ENCODE results near the gene ANKRD33B. TPM values are rescaled to one million over a fixed set of nuclear protein-coding genes. Genes with fewer than 3 reads are reported as not detected.

The ANKRD33B gene
- total and polyA plus RNA-seq, 2 experiments from 2014 or later, result 2.9 to 15.4 TPM

DNA sequence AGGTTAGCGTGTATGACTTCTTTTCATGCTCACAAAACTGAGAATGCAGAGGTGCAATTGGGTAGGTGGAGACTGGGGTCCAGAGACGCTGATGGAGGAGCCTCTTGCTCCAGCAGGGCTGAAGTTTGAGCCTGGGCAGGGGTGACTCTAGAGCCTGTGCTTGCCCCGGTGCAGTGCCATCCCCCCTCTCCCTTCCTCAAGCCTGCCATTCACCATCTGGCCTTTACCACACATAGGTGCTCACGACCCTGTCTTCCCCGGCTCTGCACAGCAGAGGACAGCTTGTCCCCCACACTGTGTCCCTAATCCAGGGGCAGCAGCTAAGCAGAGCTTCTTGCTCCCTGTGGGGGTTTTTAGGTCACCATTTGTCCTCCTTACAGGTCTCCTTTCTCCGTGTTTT lies 110.7 kb downstream of the ANKRD33B start:
- Histone ChIP-seq H2AFZ (no peak overlapping the region), H3K27ac (ENCODE audit: low read depth) (no peak overlapping the region), H3K4me1 (ENCODE audit: insufficient read depth) (no peaks in the 10 kb centered on the region), H3K36me3 (ENCODE audit: insufficient read depth) (no peaks in the 10 kb centered on the region), H3K27me3 (ENCODE audit: insufficient read depth) (no peaks in the 10 kb centered on the region), H3K4me3 (no peak overlapping the region), H4K20me1 (replicated peaks; ENCODE audit: insufficient read depth) (no peaks in the 10 kb centered on the region), H3K4me2 (no peak overlapping the region), H3K9me2 (ENCODE audit: insufficient read depth) (no peaks in the 10 kb centered on the region), H3F3A (replicated peaks; ENCODE audit: low read depth) (no peaks in the 10 kb centered on the region), H3K79me2 (replicated peaks; ENCODE audit: insufficient read depth) (no peaks in the 10 kb centered on the region)
- no peak for TF ChIP-seq NANOG (IDR thresholded peaks at IDR 0.05; ENCODE audit: borderline replicate concordance)
- TF ChIP-seq STAT1 (IDR thresholded peaks at IDR 0.05; ENCODE audit: unreplicated experiment), result no peak
- TF ChIP-seq EZH2 (IDR thresholded peaks at IDR 0.05; ENCODE audit: low read depth, unreplicated experiment), result no peak
- TF ChIP-seq, protein P1, sequence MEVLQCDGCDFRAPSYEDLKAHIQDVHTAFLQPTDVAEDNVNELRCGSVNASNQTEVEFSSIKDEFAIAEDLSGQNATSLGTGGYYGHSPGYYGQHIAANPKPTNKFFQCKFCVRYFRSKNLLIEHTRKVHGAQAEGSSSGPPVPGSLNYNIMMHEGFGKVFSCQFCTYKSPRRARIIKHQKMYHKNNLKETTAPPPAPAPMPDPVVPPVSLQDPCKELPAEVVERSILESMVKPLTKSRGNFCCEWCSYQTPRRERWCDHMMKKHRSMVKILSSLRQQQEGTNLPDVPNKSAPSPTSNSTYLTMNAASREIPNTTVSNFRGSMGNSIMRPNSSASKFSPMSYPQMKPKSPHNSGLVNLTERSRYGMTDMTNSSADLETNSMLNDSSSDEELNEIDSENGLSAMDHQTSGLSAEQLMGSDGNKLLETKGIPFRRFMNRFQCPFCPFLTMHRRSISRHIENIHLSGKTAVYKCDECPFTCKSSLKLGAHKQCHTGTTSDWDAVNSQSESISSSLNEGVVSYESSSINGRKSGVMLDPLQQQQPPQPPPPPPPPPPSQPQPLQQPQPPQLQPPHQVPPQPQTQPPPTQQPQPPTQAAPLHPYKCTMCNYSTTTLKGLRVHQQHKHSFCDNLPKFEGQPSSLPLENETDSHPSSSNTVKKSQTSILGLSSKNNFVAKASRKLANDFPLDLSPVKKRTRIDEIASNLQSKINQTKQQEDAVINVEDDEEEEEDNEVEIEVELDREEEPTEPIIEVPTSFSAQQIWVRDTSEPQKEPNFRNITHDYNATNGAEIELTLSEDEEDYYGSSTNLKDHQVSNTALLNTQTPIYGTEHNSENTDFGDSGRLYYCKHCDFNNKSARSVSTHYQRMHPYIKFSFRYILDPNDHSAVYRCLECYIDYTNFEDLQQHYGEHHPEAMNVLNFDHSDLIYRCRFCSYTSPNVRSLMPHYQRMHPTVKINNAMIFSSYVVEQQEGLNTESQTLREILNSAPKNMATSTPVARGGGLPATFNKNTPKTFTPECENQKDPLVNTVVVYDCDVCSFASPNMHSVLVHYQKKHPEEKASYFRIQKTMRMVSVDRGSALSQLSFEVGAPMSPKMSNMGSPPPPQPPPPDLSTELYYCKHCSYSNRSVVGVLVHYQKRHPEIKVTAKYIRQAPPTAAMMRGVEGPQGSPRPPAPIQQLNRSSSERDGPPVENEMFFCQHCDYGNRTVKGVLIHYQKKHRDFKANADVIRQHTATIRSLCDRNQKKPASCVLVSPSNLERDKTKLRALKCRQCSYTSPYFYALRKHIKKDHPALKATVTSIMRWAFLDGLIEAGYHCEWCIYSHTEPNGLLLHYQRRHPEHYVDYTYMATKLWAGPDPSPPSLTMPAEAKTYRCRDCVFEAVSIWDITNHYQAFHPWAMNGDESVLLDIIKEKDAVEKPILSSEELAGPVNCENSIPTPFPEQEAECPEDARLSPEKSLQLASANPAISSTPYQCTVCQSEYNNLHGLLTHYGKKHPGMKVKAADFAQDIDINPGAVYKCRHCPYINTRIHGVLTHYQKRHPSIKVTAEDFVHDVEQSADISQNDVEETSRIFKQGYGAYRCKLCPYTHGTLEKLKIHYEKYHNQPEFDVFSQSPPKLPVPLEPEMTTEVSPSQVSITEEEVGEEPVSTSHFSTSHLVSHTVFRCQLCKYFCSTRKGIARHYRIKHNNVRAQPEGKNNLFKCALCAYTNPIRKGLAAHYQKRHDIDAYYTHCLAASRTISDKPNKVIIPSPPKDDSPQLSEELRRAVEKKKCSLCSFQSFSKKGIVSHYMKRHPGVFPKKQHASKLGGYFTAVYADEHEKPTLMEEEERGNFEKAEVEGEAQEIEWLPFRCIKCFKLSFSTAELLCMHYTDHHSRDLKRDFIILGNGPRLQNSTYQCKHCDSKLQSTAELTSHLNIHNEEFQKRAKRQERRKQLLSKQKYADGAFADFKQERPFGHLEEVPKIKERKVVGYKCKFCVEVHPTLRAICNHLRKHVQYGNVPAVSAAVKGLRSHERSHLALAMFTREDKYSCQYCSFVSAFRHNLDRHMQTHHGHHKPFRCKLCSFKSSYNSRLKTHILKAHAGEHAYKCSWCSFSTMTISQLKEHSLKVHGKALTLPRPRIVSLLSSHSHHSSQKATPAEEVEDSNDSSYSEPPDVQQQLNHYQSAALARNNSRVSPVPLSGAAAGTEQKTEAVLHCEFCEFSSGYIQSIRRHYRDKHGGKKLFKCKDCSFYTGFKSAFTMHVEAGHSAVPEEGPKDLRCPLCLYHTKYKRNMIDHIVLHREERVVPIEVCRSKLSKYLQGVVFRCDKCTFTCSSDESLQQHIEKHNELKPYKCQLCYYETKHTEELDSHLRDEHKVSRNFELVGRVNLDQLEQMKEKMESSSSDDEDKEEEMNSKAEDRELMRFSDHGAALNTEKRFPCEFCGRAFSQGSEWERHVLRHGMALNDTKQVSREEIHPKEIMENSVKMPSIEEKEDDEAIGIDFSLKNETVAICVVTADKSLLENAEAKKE (CRISPR knock-in tag; IDR thresholded peaks at IDR 0.05), result no peak
- no peak for TF ChIP-seq POLR2AphosphoS5 (IDR thresholded peaks at IDR 0.05; ENCODE audit: low read depth)
- no peak for TF ChIP-seq EZH2phosphoT487 (IDR thresholded peaks at IDR 0.05; ENCODE audit: unreplicated experiment)
- TF ChIP-seq CREB1 (CRISPR knock-in tag; IDR thresholded peaks at IDR 0.05; ENCODE audit: low read depth), result no peak
- TF ChIP-seq, protein P2, sequence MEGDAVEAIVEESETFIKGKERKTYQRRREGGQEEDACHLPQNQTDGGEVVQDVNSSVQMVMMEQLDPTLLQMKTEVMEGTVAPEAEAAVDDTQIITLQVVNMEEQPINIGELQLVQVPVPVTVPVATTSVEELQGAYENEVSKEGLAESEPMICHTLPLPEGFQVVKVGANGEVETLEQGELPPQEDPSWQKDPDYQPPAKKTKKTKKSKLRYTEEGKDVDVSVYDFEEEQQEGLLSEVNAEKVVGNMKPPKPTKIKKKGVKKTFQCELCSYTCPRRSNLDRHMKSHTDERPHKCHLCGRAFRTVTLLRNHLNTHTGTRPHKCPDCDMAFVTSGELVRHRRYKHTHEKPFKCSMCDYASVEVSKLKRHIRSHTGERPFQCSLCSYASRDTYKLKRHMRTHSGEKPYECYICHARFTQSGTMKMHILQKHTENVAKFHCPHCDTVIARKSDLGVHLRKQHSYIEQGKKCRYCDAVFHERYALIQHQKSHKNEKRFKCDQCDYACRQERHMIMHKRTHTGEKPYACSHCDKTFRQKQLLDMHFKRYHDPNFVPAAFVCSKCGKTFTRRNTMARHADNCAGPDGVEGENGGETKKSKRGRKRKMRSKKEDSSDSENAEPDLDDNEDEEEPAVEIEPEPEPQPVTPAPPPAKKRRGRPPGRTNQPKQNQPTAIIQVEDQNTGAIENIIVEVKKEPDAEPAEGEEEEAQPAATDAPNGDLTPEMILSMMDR (conservative IDR thresholded peaks at IDR 0.05; ENCODE audit: low read depth in 2 of 2), result no peak
- TF ChIP-seq, protein P3, sequence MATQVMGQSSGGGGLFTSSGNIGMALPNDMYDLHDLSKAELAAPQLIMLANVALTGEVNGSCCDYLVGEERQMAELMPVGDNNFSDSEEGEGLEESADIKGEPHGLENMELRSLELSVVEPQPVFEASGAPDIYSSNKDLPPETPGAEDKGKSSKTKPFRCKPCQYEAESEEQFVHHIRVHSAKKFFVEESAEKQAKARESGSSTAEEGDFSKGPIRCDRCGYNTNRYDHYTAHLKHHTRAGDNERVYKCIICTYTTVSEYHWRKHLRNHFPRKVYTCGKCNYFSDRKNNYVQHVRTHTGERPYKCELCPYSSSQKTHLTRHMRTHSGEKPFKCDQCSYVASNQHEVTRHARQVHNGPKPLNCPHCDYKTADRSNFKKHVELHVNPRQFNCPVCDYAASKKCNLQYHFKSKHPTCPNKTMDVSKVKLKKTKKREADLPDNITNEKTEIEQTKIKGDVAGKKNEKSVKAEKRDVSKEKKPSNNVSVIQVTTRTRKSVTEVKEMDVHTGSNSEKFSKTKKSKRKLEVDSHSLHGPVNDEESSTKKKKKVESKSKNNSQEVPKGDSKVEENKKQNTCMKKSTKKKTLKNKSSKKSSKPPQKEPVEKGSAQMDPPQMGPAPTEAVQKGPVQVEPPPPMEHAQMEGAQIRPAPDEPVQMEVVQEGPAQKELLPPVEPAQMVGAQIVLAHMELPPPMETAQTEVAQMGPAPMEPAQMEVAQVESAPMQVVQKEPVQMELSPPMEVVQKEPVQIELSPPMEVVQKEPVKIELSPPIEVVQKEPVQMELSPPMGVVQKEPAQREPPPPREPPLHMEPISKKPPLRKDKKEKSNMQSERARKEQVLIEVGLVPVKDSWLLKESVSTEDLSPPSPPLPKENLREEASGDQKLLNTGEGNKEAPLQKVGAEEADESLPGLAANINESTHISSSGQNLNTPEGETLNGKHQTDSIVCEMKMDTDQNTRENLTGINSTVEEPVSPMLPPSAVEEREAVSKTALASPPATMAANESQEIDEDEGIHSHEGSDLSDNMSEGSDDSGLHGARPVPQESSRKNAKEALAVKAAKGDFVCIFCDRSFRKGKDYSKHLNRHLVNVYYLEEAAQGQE (IDR thresholded peaks at IDR 0.05; ENCODE audit: unreplicated experiment), result no peak
- TF ChIP-seq, protein P4, sequence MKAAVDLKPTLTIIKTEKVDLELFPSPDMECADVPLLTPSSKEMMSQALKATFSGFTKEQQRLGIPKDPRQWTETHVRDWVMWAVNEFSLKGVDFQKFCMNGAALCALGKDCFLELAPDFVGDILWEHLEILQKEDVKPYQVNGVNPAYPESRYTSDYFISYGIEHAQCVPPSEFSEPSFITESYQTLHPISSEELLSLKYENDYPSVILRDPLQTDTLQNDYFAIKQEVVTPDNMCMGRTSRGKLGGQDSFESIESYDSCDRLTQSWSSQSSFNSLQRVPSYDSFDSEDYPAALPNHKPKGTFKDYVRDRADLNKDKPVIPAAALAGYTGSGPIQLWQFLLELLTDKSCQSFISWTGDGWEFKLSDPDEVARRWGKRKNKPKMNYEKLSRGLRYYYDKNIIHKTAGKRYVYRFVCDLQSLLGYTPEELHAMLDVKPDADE (IDR thresholded peaks at IDR 0.05), result no peak
- Mint-ChIP-seq H3K4me1 (peaks cover 2% of the 10 kb centered on the region; the same call in 2 of the 3 replicates), H3K4me3 (no peak overlapping the region), H3K27me3 (ENCODE audit: insufficient read depth, low read depth, poor library complexity) (peaks cover 14% of the 10 kb centered on the region), H3K9me3 (peaks cover 9% of the 10 kb centered on the region; the same call in 2 of the 3 replicates), H3K36me3 (ENCODE audit: low read depth) (peaks cover 19% of the 10 kb centered on the region), H3K27ac (no peak overlapping the region)
- DNase-seq (ENCODE audit: low spot score) (no peak), ATAC-seq (peak; percentile 45; the same call in 1 of the 3 replicates)

Data from GM23338 (cell line).